H1 (cell line): ENCODE measurements around the gene GATD1. TPM values are rescaled to one million over a fixed set of nuclear protein-coding genes. Genes with fewer than 3 reads are reported as not detected.

ENCODE experiments used
- CTCF ChIA-PET: fragments of 300-600 bp; sonication (Branson Sonifier 250); formaldehyde crosslinking; loops from one replicate; lab custom pipeline; 2021; ENCODE audit not compliant: partially characterized antibody; lab: Charles Lee
- POLR2A ChIA-PET: fragments of 300-600 bp; sonication (Branson Sonifier 250); formaldehyde crosslinking; loops from one replicate; lab custom pipeline; 2021; ENCODE audit warnings: inconsistent platforms; ENCODE audit not compliant: partially characterized antibody; lab: Charles Lee
- DNase-seq, 2 experiments: peaks; one replicate each; pipeline versions ENCODE4 v3.0.0 to v3.0.0-alpha.2; 2010 to 2022; ENCODE audit warnings: low spot score in 2 of 2, low read depth in 1 of 2, mixed read lengths in 1 of 2
- FAIRE-seq: peaks from 2 replicates; lab custom pipeline; 2011; peaks lifted over from hg19 to GRCh38; lab: Jason Lieb, UNC
- H2AFZ ChIP-seq: 2 replicates; pipeline ENCODE4 v1.8.1; 2012; ENCODE audit warnings: low read length, inconsistent platforms
- H2AK5ac ChIP-seq: 2 replicates; pipeline ENCODE4 v1.6.1; 2013; ENCODE audit warnings: low read depth, low read length
- H2BK120ac ChIP-seq: replicated peaks from 2 replicates; pipeline ENCODE3; 2013; ENCODE audit warnings: low read depth, low read length, inconsistent platforms
- H2BK12ac ChIP-seq: 2 replicates; pipeline ENCODE4 v1.6.1; 2013; ENCODE audit warnings: low read depth, low read length
- H2BK15ac ChIP-seq: 2 replicates; pipeline ENCODE4 v1.6.1; 2013; ENCODE audit warnings: low read length
- H2BK20ac ChIP-seq: 2 replicates; pipeline ENCODE4 v1.6.1; 2013; ENCODE audit warnings: low read length
- H2BK5ac ChIP-seq: 2 replicates; pipeline ENCODE4 v1.6.1; 2013; ENCODE audit warnings: low read depth, low read length
- H3K14ac ChIP-seq: 2 replicates; pipeline ENCODE4 v1.6.1; 2013; ENCODE audit warnings: inconsistent platforms; ENCODE audit not compliant: insufficient read length
- H3K18ac ChIP-seq: 2 replicates; pipeline ENCODE4 v1.6.1; 2013; ENCODE audit warnings: low read length; ENCODE audit errors: extremely low read depth
- H3K23ac ChIP-seq: 2 replicates; pipeline ENCODE4 v1.6.1; 2013; ENCODE audit warnings: inconsistent platforms; ENCODE audit not compliant: insufficient read length
- H3K23me2 ChIP-seq: 2 replicates; pipeline ENCODE4 v1.6.1; 2013; ENCODE audit warnings: low read depth, low read length
- H3K27ac ChIP-seq: 2 replicates; pipeline ENCODE4 v1.6.1; 2011; ENCODE audit warnings: low read depth, low read length, inconsistent platforms
- H3K27me3 ChIP-seq, 4 experiments: replicated peaks in 1 of 4; 1 replicate in 1 of 4; 2 replicates in 3 of 4; pipeline versions ENCODE4 v1.6.1 to v1.8.1; 2011 to 2013; ENCODE audit warnings: low read length in 3 of 4, mild to moderate bottlenecking in 3 of 4, inconsistent platforms in 2 of 4, mixed read lengths in 2 of 4, moderate library complexity in 1 of 4; ENCODE audit not compliant: control insufficient read depth in 3 of 4, insufficient read depth in 3 of 4; ENCODE audit errors: extremely low read depth in 1 of 4
- H3K36me3 ChIP-seq, 4 experiments: 2 replicates each; pipeline versions ENCODE4 v1.6.1 to v1.8.1; 2011 to 2013; ENCODE audit warnings: mild to moderate bottlenecking in 4 of 4, low read length in 3 of 4, moderate library complexity in 2 of 4, control low read depth in 1 of 4, inconsistent platforms in 1 of 4; ENCODE audit not compliant: insufficient read depth in 4 of 4, control insufficient read depth in 2 of 4
- H3K4ac ChIP-seq: replicated peaks from 2 replicates; pipeline ENCODE3; 2013; ENCODE audit warnings: low read length, low read depth, mixed read lengths, inconsistent platforms; ENCODE audit not compliant: insufficient read length
- H3K4me1 ChIP-seq, 4 experiments: replicated peaks in 1 of 4; 1 replicate in 1 of 4; 2 replicates in 3 of 4; pipeline versions ENCODE4 v1.6.1 to v1.8.1; 2011 to 2013; ENCODE audit warnings: low read length in 3 of 4, inconsistent platforms in 2 of 4, mixed read lengths in 1 of 4; ENCODE audit not compliant: insufficient read depth in 4 of 4, control insufficient read depth in 3 of 4
- H3K4me2 ChIP-seq, 2 experiments: 2 replicates each; pipeline versions ENCODE4 v1.6.1 to v1.8.1; 2011 to 2013; ENCODE audit warnings: low read depth in 2 of 2, low read length in 2 of 2, control low read depth in 1 of 2, inconsistent platforms in 1 of 2, mild to moderate bottlenecking in 1 of 2; ENCODE audit not compliant: insufficient read depth in 1 of 2
- H3K4me3 ChIP-seq, 4 experiments: fragments of 200-600, 300-600 bp in 1 of 4; sonication (generic), shearing (Covaris generic), sonication (Bioruptor Twin) in 1 of 4; 2 replicates each; pipeline versions ENCODE4 v1.5.1 to v1.8.1; 2011 to 2016; ENCODE audit warnings: low read length in 4 of 4, low read depth in 3 of 4, control low read depth in 2 of 4, inconsistent platforms in 2 of 4, mild to moderate bottlenecking in 2 of 4, mixed read lengths in 1 of 4, moderate library complexity in 1 of 4; ENCODE audit not compliant: insufficient read depth in 2 of 4; ENCODE audit errors: extremely low read depth in 1 of 4
- H3K56ac ChIP-seq: replicated peaks from 2 replicates; pipeline ENCODE3; 2013; ENCODE audit warnings: low read depth, mild to moderate bottlenecking, mixed read lengths, low read length, inconsistent platforms; ENCODE audit not compliant: insufficient read length
- H3K79me1 ChIP-seq: 2 replicates; pipeline ENCODE4 v1.6.1; 2013; ENCODE audit warnings: low read depth, low read length, control low read depth
- H3K79me2 ChIP-seq, 2 experiments: 2 replicates each; pipeline versions ENCODE4 v1.6.1 to v1.8.1; 2012 to 2013; ENCODE audit warnings: low read length in 2 of 2, mild to moderate bottlenecking in 2 of 2, inconsistent platforms in 1 of 2; ENCODE audit not compliant: insufficient read depth in 2 of 2, control insufficient read depth in 1 of 2
- H3K9ac ChIP-seq, 4 experiments: replicated peaks in 1 of 4; 1 replicate in 1 of 4; 2 replicates in 3 of 4; pipeline versions ENCODE4 v1.6.1 to v1.8.1; 2011 to 2013; ENCODE audit warnings: low read depth in 3 of 4, low read length in 3 of 4, control low read depth in 2 of 4, mild to moderate bottlenecking in 2 of 4, moderate library complexity in 2 of 4, inconsistent platforms in 1 of 4; ENCODE audit errors: extremely low read depth in 1 of 4
- H3K9me3 ChIP-seq, 2 experiments: 2 replicates each; pipeline versions ENCODE4 v1.6.1 to v1.8.1; 2012 to 2013; ENCODE audit warnings: mild to moderate bottlenecking in 2 of 2, moderate library complexity in 2 of 2, control low read depth in 1 of 2, inconsistent platforms in 1 of 2, low read depth in 1 of 2, low read length in 1 of 2, mixed read lengths in 1 of 2; ENCODE audit not compliant: insufficient read depth in 2 of 2
- H4K20me1 ChIP-seq, 2 experiments: replicated peaks in 1 of 2; 2 replicates each; pipeline versions ENCODE3 to v1.8.1; 2011 to 2013; ENCODE audit warnings: inconsistent platforms in 2 of 2, low read length in 2 of 2, mild to moderate bottlenecking in 1 of 2; ENCODE audit not compliant: insufficient read depth in 2 of 2, control insufficient read depth in 1 of 2
- H4K5ac ChIP-seq: 2 replicates; pipeline ENCODE4 v1.6.1; 2013; ENCODE audit warnings: low read length, low read depth, mixed read lengths, inconsistent platforms; ENCODE audit not compliant: insufficient read length
- H4K8ac ChIP-seq: 2 replicates; pipeline ENCODE4 v1.8.0; 2013; ENCODE audit warnings: mild to moderate bottlenecking, moderate library complexity, low read length, inconsistent platforms; ENCODE audit not compliant: insufficient read depth; ENCODE audit errors: extremely low read depth
- H4K91ac ChIP-seq: replicated peaks from 2 replicates; pipeline ENCODE3; 2013; ENCODE audit warnings: low read length, mixed read lengths, inconsistent platforms; ENCODE audit not compliant: insufficient read length
- JUND ChIP-seq: IDR thresholded peaks from 2 replicates; pipeline ENCODE4 v1.6.1; 2011; ENCODE audit warnings: mild to moderate bottlenecking, improper control_type of control experiment, low read length
- WGBS, 2 experiments: shearing (Covaris generic) in 1 of 2; methylation state at CpG; one replicate each; pipeline versions ENCODE4 v1.1.6 to v1.1.7; 2013 to 2015; ENCODE audit warnings: low lambda C conversion rate in 2 of 2, mixed read lengths in 2 of 2, inconsistent platforms in 1 of 2, low coverage in 1 of 2, missing lambda C conversion rate in 1 of 2; ENCODE audit not compliant: insufficient replicate concordance in 2 of 2, insufficient coverage in 1 of 2, insufficient read length in 1 of 2; ENCODE audit errors: extremely low coverage in 1 of 2, missing lambda C conversion rate in 1 of 2; 5-methylcytosine and 5-hydroxymethylcytosine counted together
- polyA plus RNA-seq, 7 experiments: library from polyadenylated mRNA; depleted of rRNA in 3 of 7; stranded (reverse) in 5 of 7; unstranded in 2 of 7; fragments of >200 nt in 5 of 7; fragments of 200-250 nt in 2 of 7; gene quantifications; 1 replicate in 5 of 7; 2 replicates in 1 of 7; 4 replicates in 1 of 7; pipeline versions ENCODE4 v1.2.1 to v1.2.3, GENCODE V29; 2011 to 2013; ENCODE audit warnings: missing spikeins in 2 of 7, mixed read lengths in 2 of 7
- total RNA-seq: library from RNA; stranded (reverse); fragmentation: NEBNext Ultra II Directional; extraction: Animal tissue kit (Norgen Biotek cat#: 25700); gene quantifications from 2 replicates; pipeline ENCODE4 v1.2.1, GENCODE V29; 2021
- TF ChIP-seq, protein P1 (sequence below): IDR thresholded peaks from 2 replicates; pipeline ENCODE4 v1.6.1; 2012; ENCODE audit warnings: low read length, inconsistent platforms

GATD1 gene
- total and polyA plus RNA-seq, 2 of the 8 experiments (the other 6 are each of a cell fraction or from before 2014, with no cell fraction given), result 47.5 to 54.8 TPM

DNA sequence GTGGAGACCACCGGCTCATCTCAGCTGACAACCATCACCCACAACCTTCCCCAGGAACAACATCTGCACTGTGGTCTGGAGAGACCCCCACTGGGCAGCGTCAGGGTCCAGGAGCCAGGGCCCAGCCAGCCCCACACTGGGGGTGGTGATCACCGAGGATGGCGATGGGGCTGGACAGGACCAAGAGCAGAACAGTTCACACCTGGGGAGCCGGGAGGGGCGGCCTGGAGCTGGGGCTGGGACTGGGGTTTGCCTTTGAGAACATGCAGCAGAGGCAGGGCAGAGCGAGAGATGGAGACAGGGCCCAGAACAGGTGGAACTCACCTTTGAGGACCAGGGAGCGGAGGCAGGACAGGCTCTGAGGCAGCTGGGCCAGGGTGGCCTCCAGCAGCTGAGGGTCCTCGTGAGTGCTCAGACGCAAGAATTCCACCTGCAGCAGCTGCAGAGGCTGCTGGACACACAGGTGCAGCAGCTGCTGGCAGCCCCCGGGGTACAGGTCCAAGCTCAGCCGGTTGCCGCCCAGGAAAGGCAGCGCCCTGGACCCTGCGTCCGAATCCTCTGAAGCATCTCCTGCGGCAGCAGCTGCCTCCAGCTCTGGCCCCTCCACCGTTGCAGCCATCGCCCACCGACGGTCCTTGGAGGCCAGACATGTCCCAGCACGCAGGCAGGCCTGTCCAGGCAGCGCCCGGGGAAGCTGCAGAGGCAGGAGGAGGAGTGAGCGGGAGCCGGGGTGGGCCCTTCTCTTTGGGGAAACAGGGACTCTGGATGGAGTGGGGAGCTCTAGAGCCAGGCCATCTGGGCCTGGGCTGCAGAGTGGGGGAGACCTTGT is 26.7 kb upstream of the GATD1 start:
- H3K4ac ChIP-seq, result peak overlapping the region; percentile 78
- TF ChIP-seq, protein P1, sequence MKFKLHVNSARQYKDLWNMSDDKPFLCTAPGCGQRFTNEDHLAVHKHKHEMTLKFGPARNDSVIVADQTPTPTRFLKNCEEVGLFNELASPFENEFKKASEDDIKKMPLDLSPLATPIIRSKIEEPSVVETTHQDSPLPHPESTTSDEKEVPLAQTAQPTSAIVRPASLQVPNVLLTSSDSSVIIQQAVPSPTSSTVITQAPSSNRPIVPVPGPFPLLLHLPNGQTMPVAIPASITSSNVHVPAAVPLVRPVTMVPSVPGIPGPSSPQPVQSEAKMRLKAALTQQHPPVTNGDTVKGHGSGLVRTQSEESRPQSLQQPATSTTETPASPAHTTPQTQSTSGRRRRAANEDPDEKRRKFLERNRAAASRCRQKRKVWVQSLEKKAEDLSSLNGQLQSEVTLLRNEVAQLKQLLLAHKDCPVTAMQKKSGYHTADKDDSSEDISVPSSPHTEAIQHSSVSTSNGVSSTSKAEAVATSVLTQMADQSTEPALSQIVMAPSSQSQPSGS, result no peak
- TF ChIP-seq JUND, result no peak
- TF ChIP-seq, all 59 proteins: peak for 0
- Histone ChIP-seq H2BK12ac (peak overlapping the region; percentile 17; the same call in 1 of the 2 replicates), H2BK20ac (no peak overlapping the region), H3K79me2 (peaks cover 0 to 6% of the 10 kb centered on the region in 2 experiments; a peak in 1 of 4 replicates), H3K23ac (no peak overlapping the region), H2BK5ac (peak overlapping the region; percentile 67; the same call in 1 of the 2 replicates), H2AK5ac (no peak overlapping the region; the same call in 1 of the 2 replicates), H3K4me1 (peaks cover 0 to 8% (median 7%) of the 10 kb centered on the region in 4 experiments; a peak in 5 of 7 replicates), H3K27ac (no peak overlapping the region), H3K9me3 (no peaks in the 10 kb centered on the region), H3K36me3 (peaks cover 3 to 30% (median 6%) of the 10 kb centered on the region in 4 experiments; a peak in 5 of 8 replicates), H4K5ac (no peak overlapping the region), H2BK15ac (no peak overlapping the region), H3K14ac (no peak overlapping the region), H3K4me3 (peak overlapping the region; percentile 28 to 71 (median 47); a peak in 7 of 8 replicates), H3K4me2 (peak overlapping the region; percentile 67 to 83), H3K18ac (peak overlapping the region; percentile 78), H2AFZ (no peak overlapping the region), H3K79me1 (peaks cover 2% of the 10 kb centered on the region; the same call in 1 of the 2 replicates), H2BK120ac (peak overlapping the region; percentile 43), H4K20me1 (peaks cover 0 to 8% of the 10 kb centered on the region in 2 experiments), H3K27me3 (no peaks in the 10 kb centered on the region; a peak in 1 of 7 replicates), H3K23me2 (peaks cover 12% of the 10 kb centered on the region; the same call in 1 of the 2 replicates), H3K56ac (no peak overlapping the region), H3K9ac (no peak overlapping the region; a peak in 2 of 7 replicates), H4K8ac (peak overlapping the region; percentile 68), H4K91ac (peak overlapping the region; percentile 37)
- 88% methylated on average over 24 of the region's 26 CpGs; no CpG with 5 or more reads in 1 of the 2 experiments for WGBS, 2 experiments
- CTCF ChIA-PET, result interaction anchor here (0.9 to 2.7 kb wide), 5 partner anchors 13 to 44 kb away, joined by 3 to 7 read pairs (median 3); partner anchors contain the start of gene CEND1
- FAIRE-seq (no peak), DNase-seq (no peak)
- POLR2A ChIA-PET, result interaction anchor here (0.7 to 53.0 kb wide), 12 partner anchors 7 to 165 kb away, joined by 3 to 1917 read pairs (median 4); partner anchors contain the start of genes CD151, CEND1, CRACR2B and PNPLA2
